Astrocyte (in vitro differentiated cells and primary cell): ENCODE measurements around the gene FHIT.

Experiments used
- CTCF ChIP-seq: IDR thresholded peaks from 2 replicates; pipeline ENCODE4 v1.5.1; 2011; ENCODE audit warnings: low read depth, mild to moderate bottlenecking, inconsistent platforms, low read length, moderate library complexity; ENCODE audit not compliant: insufficient read depth
- EZH2 ChIP-seq: IDR thresholded peaks from 2 replicates; pipeline ENCODE4 v1.6.1; 2012; ENCODE audit warnings: mild to moderate bottlenecking, low read length, inconsistent platforms; ENCODE audit not compliant: insufficient read depth

DNA sequence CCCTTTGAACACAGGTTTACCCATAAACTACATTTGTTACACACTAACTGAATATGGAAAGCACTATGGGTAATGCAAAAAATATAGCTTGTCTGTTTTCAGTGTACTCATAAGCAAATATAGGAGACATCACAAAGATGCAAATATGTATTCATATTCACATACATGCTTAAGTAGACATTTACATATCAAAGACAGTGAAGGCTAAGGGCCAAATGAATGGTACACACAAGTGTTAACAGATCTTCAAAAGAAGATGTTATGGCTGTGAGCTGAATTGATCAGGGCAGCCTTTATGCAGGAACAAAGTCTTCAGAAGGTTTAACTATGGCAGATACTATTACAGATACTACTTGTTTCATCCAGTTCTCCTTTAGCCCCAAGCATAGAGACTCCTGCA is 384.1 kb downstream of the FHIT start:
- TF ChIP-seq EZH2, result no peak
- no peak for TF ChIP-seq CTCF
